HG03571 (cell line): ENCODE measurements around the gene PPP1R9B.

Experiments
- ATAC-seq: cut with Tn5 transposase; IDR thresholded peaks from one replicate; pipeline ENCODE4 v1.9.1; 2021; ENCODE audit not compliant: unreplicated experiment

Gene PPP1R9B

DNA sequence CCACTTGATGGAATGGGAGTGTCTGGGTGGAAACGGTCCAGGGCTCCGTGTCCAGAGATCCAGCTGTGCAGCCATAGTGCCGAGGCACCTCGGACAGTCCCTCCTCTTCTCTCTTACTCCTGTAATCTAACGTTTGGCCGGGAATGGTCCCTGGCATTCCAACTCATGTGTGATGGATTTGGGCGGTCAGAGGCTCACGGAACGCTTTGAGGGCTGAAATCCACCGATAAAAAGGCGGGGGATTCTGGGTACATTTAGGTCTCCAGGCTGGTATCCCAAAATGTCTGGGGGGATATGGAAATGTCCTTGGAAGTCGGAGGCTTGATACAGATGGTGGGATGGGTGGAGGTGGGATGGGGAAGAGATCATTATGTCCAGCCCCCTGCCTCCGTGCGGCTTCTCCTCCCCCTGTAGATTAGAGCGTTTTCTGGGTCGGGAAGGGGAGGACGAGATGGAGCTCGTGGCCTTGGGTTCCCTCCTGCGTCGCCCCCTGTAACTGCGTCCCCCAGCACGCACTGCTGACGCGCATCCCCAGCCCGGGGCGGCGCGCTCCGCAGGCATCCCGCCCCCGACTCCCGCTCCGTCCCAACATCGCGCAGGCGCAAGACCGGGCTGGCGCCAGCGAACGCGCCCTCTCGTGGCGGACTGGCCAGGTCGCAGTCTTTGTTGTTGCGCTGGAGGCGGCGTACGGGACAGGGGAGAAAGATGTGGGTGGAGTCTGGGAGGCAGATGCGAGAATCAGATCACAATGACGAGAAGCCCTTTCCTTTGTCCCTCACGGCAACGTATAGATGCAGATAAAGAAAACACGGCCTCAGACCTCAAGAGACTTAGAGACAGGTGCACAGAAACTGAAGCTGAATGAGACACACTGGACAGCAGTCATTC, 10.8 kb upstream of the PPP1R9B start:
- peak; percentile 58 for ATAC-seq

- ATAC-seq = no peak
Measured at GRCh38 chr17:50157891-50158290, 7.4 kb upstream of the PPP1R9B start.

GRCh38 chr17:50155115-50155819, 4.8 kb upstream of the PPP1R9B start:
- no peak for ATAC-seq

DNA sequence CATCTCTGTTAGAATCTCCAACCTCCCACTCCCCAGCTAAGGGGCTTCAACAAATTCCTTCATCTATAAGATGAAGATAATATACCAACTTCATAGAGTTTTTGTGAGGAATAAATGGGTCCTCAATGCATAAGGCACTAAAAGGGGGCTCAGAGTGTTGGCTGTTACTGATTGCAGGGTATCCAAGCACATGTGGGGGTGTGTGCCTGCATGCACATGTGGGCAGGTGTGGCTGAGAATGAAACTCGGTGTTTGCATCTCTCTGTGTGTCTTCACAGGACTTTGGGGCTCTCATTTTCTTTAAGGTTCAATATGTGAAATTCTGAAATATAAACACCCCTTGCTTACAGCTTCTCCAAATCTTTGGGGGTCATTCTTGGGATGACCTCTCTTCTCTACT, 4.1 kb upstream of the PPP1R9B start:
- ATAC-seq = no peak

GRCh38 chr17:50153650-50154575, 3.4 kb upstream of the PPP1R9B start:
- ATAC-seq = no peak

DNA sequence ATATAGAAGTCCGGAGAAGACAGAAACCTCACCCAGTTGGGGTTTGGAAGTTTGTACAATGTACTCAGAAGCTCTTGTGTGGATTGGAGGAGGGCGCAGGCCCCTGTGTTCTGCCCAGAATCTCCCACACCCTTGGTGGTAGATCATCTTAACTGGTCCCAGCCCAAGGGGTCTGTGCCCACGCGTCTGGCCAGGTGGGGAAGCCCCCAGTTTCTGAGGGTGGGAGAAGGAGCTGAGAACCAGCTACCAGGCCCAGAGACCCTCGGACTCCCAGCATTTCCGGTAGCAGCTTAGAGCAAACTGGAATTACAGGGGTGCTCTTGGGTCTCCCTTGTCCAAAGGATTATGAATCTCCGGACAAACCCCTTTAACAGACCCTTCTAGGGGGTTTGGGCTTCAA, 2.3 kb upstream of the PPP1R9B start:
- no peak for ATAC-seq

GRCh38 chr17:50151937-50152547, 1.6 kb upstream of the PPP1R9B start:
- ATAC-seq = no peak

DNA sequence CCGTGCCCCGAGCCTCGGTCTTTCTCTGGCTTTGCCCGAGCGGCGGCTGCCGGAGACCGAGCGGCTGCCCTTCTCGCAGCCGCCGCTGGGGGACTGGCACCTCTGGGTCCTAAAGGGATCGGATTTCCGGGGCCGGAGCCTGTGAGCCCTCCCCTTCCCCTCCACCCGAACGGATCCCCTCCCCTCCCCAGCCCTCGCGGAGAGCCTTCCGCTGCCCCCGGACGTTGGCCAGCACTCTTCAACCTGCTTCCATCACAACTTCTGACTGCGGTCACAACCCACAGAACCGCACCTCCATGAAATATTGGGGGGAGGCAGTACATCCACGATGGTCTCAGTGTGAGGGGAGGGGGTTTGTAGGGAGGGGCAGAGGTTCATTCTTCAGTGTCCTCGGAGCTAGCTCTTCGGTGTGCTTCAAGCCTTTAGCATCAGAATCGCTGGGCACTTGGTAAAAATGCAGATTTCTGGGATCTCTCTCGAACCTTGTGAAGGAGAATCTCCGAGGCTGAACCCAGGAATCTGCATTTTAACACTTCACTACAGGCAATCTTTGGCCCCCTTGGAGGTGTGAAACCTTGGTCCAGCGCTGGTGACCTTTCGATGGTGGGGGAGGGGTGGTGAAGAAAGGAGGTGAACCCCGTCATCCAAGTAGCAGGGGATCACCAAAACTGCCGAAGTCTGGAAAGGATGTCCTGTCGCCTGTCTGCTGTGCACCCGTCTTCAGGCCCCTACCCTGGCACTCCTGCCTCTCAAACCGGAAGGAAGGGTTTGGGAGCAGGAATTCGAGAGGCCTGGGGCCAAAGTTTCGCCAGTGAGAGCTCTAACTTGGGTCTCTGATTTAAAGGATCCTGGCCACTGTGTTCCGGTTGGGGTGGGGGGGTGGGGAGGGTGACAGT, 812 bp upstream of the PPP1R9B start:
- ATAC-seq = no peak

- no peak for ATAC-seq
Measured at GRCh38 chr17:50149417-50150353, 792 bp downstream of the PPP1R9B start.

DNA sequence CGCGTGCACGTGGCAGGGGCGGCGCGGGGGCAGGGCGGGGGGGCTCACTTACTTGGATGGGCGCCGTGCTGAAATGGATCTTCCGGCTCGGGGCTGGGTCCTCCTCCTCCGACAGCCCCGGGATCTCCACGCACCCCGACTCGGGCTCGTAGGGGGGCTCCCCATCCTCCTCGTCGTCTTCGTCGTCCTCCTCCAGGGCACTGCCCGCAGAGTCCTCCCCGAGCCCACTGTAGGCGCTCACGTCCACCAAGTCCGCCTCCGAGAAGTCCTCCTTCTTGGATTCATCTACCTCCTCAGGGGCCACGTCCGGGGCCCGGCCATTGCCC, 1.4 kb downstream of the PPP1R9B start:
- no peak for ATAC-seq

DNA sequence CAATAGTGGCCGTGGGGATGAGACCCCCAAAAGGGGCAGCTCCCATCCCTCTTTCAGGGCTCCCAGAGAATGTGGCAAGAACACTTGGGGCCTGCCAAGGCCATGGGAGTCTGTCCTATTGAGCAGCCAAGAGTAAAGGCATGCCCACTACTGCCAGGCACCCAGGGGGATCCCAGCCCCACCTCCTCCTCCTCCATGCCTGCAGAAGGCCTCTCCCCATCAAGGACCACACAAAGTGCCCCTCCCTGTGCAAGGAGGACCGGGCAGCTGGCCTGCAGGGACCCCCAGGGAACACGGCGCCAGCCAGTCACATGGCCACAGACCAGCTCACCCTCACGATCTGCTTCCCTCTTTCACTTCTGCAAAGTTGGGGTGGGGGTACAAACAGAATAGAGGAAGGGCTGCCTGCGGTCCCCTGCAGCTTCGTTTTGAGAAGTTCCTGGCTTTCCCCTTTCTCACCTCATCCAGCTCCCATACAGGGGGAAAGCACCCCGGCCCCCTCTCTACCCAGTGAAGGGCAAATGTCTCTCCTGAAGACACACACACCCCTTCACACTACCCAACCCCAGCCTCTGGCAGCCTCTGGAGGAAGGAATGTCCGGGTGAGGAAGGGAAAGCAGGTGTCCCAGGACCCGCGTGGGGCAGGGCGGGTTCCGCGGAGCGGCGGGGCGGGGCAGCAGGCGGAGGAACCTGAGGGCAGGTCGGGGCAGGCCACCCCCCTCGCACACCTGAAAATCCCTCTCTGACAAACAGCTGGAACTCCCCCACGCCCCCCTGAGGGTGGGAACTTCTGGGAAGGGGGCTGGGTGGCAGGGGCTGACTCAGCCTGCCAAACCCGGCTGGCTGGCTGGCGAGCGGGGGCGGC, 2.0 kb downstream of the PPP1R9B start:
- ATAC-seq = peak; percentile 29

DNA sequence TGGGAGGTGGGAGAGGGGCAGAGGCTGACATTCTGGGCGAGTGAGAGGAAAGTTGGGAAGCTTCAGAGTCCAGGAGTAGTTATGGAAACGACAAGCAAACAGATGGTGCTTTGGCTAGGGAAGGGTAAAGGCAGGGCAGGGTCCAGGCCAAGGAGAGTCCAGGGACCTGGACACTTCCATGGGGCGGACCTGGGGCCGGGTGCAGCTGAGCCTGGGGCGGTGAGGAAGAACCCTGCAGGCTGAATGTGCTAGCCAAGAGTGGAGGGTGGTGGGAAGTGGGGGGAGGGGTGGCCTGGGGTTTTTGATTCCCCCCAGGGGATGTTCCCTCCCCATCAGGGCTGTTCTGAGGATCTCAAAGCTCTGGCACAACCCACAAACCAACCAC, 2.6 kb downstream of the PPP1R9B start:
- ATAC-seq = no peak

GRCh38 chr17:50146927-50147665, 3.4 kb downstream of the PPP1R9B start:
- no peak for ATAC-seq

- no peak for ATAC-seq
Measured at GRCh38 chr17:50146230-50146926, 4.1 kb downstream of the PPP1R9B start.

DNA sequence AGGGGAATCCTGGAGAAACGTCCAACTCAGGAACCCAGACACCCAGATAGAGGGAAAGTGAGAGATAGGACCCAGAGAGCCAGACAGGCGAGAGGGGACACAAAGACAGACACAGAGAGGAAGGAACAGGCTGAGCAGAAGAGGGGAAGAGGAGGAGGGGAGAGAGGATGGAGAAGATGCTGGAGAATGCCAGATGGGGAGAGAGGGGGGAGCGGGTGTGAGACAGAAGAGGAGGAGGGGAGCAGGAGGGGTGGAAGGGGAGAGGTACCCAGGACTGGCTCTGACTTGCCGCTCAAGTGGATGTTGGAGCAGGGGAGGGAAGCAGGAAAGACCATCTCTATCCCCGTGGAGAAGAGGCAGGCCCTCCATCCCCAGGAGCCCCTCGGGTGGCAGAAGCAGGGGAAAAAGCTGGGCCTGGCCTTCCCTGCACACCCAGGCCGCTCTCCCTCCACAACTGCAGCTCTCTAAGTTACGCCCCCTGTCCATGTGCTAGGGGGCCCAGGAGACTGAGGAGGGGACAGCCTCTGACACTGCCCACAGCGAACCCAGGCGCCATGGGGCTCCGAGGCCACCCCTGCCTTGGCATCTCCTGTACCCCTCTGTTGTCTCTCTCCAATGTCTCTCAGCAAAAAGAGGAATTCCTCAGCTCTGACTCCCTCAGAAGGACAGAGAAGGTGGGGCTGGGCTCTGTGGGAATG, 4.8 kb downstream of the PPP1R9B start:
- no peak for ATAC-seq
